Measurements from ENCODE around the gene TNKS1BP1. TPM values are rescaled to one million over a fixed set of nuclear protein-coding genes. Genes with fewer than 3 reads are reported as not detected.
A peak's percentile ranks its signal among the peaks of the same experiment; 100 is the strongest.

The TNKS1BP1 gene
- total and polyA plus RNA-seq, 9 of the 15 experiments (the other 6 are each of a cell fraction or from before 2014, with no cell fraction given): 1.1 to 47.2 (median 10.9) TPM

- TF ChIP-seq CCNT2 (IDR thresholded peaks at IDR 0.05; ENCODE audit: borderline replicate concordance, extremely low read depth, insufficient read length, low read depth, low read length) (no peak), MAZ (CRISPR knock-in tag; conservative IDR thresholded peaks at IDR 0.05 in 1 of 2, IDR thresholded peaks at IDR 0.05 in 1 of 2) (0 out of 4 replicates have a peak, but pooled peaks of 1 of the 2 experiments have one; percentile 21), ID3 (CRISPR knock-in tag; IDR thresholded peaks at IDR 0.05) (no peak), ID3 (tag; IDR thresholded peaks at IDR 0.05) (no peak), MLLT1 (IDR thresholded peaks at IDR 0.05) (no peak), EZH2 (IDR thresholded peaks at IDR 0.05; ENCODE audit: borderline replicate concordance, low read depth, low read length) (no peak), MBD2 (IDR thresholded peaks at IDR 0.05; ENCODE audit: borderline replicate concordance, low read depth) (no peak), EP300 (IDR thresholded peaks at IDR 0.05; ENCODE audit: low read length) (0 out of 2 replicates have a peak, but pooled peaks have one; percentile 23), IFI16 (CRISPR knock-in tag; IDR thresholded peaks at IDR 0.05) (no peak), FOS (IDR thresholded peaks at IDR 0.05; ENCODE audit: extremely low read depth, insufficient read length) (no peak), USF1 (CRISPR knock-in tag; IDR thresholded peaks at IDR 0.05) (no peak), FUS (optimal IDR thresholded peaks at IDR 0.05; ENCODE audit: low read depth, low read length) (no peak), TAF7 (tag; IDR thresholded peaks at IDR 0.05) (no peak), CBX1 (IDR thresholded peaks at IDR 0.05; ENCODE audit: low read depth) (no peak), ETS2 (tag; IDR thresholded peaks at IDR 0.05; ENCODE audit: borderline replicate concordance, poor library complexity, severe bottlenecking) (no peak), ZNF395 (CRISPR knock-in tag; IDR thresholded peaks at IDR 0.05) (no peak), KLF6 (CRISPR knock-in tag; IDR thresholded peaks at IDR 0.05; ENCODE audit: borderline replicate concordance) (no peak), ARID1B (IDR thresholded peaks at IDR 0.05) (no peak), TCF3 (CRISPR knock-in tag; IDR thresholded peaks at IDR 0.05) (no peak), NBN (IDR thresholded peaks at IDR 0.05; ENCODE audit: low read depth) (no peak), XRCC5 (IDR thresholded peaks at IDR 0.05; ENCODE audit: low read depth, low read length) (peak; percentile 68; the same call in 1 of the 2 replicates), TFAP4 (CRISPR knock-in tag; IDR thresholded peaks at IDR 0.05; ENCODE audit: borderline replicate concordance) (peak; percentile 69; the same call in 1 of the 2 replicates), KLF16 (IDR thresholded peaks at IDR 0.05) (0 out of 2 replicates have a peak, but pooled peaks have one; percentile 28)
Observed at GRCh38 chr11:57349491-57350274, 24.9 kb upstream of the TNKS1BP1 start (continued).

Measured in K562 (cell line).